OCI-LY1 (cell line): Measurements from ENCODE around the gene OSTF1.

Experiments used
- EZH2 ChIP-seq: fragments of 200-600 bp; sonication (generic), shearing (Covaris generic); IDR thresholded peaks from 2 replicates; pipeline ENCODE4 v1.8.0; 2017; ENCODE audit warnings: borderline replicate concordance, mixed run types, mild to moderate bottlenecking, antibody characterized with exemption, low read length, moderate library complexity, mixed read lengths
- TF ChIP-seq, protein P1 (sequence below): fragments of 200-600 bp; sonication (generic), shearing (Covaris generic); IDR thresholded peaks from 2 replicates; pipeline ENCODE4 v1.5.1; 2017; ENCODE audit warnings: mild to moderate bottlenecking, antibody characterized with exemption, low read length, moderate library complexity, mixed read lengths

DNA sequence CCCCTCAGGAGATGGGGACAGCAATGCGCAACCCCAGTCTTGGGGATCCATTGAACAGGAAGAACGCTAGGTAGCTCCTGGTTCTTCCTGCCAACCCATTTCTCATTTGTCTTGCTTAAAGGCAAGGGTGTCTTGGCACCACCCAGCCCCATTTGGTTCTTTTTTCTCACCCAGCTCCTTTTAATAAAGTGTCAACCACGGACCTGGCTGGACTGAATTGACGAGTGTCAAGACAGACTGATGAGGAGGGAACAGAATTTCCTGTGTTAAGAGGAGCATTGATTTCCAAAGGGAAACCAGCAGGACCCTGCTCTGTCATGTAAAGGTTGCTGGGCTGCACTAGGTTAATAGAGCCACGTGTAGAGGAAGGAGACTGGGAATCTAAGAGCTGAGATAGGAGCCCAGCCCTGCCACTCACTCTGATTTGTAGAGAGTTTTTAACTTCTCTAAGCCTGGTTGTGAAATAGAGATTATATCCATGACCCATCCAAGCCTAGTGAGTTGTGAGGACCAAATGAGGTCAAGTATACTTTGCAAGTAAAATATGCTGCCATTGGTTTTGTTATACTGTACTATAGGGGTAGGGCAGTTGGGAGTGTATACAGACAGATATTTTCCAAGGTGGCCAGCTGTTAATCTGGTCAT lies 33.7 kb downstream of the OSTF1 start:
- TF ChIP-seq, protein P1, sequence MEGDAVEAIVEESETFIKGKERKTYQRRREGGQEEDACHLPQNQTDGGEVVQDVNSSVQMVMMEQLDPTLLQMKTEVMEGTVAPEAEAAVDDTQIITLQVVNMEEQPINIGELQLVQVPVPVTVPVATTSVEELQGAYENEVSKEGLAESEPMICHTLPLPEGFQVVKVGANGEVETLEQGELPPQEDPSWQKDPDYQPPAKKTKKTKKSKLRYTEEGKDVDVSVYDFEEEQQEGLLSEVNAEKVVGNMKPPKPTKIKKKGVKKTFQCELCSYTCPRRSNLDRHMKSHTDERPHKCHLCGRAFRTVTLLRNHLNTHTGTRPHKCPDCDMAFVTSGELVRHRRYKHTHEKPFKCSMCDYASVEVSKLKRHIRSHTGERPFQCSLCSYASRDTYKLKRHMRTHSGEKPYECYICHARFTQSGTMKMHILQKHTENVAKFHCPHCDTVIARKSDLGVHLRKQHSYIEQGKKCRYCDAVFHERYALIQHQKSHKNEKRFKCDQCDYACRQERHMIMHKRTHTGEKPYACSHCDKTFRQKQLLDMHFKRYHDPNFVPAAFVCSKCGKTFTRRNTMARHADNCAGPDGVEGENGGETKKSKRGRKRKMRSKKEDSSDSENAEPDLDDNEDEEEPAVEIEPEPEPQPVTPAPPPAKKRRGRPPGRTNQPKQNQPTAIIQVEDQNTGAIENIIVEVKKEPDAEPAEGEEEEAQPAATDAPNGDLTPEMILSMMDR = no peak
- no peak for TF ChIP-seq EZH2
